Measurements from ENCODE around the gene PRICKLE4.
A peak's percentile ranks its signal among the peaks of the same experiment; 100 is the strongest.

Gene PRICKLE4, protein sequence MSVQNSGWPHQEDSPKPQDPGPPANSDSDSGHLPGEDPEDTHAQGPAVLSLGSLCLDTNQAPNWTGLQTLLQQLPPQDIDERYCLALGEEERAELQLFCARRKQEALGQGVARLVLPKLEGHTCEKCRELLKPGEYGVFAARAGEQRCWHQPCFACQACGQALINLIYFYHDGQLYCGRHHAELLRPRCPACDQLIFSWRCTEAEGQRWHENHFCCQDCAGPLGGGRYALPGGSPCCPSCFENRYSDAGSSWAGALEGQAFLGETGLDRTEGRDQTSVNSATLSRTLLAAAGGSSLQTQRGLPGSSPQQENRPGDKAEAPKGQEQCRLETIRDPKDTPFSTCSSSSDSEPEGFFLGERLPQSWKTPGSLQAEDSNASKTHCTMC

DNA sequence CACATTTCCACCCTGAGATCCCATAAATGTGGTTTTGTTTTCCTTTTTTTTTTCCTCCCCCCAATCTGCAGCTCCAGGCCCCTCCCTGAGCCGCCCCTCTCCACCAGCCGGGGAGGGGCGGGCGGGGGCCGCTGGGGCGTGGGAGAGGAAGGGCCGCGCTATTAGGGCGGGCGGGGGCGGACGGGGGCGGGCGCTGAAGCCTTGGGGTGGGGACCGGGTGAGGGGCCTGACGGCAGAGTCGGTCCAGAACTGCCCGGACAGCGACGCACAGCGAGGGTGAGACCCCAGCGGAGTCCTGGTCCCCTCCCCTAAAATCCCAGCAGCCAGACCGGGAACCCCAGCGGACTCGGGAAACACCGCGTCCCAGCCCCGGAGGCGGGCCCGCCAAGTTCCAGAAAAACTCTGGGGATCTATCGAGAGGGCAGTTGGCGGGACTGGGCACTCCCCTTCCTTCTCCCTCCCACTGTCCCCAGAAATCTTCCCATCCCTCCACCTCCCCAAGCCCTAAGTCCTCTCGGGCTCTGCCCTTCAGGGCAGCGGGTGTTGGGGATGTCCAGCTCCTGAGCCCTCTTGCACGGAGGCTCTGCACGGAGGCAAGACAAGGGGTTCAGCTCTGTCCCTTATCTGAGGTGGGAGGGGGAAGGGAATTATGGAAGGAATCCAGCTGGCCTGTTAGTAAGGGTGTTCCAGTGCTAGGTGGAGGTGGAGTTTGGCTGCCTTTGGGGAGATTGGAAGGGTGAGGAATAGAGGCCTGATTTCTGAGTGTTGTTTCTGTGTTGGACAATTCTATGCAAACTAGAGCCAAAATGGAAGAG is at the start of gene PRICKLE4:
PRICKLE4 (plus strand) TSS at position 232 of the 815 bp plus-strand sequence. CDS start 2,692 bp downstream, outside the sequence.
- DNase-seq: no peak

GRCh38 chr6:41731561-41732086 is 49.0 kb upstream of the PRICKLE4 start:
- DNase-seq: no peak

DNA sequence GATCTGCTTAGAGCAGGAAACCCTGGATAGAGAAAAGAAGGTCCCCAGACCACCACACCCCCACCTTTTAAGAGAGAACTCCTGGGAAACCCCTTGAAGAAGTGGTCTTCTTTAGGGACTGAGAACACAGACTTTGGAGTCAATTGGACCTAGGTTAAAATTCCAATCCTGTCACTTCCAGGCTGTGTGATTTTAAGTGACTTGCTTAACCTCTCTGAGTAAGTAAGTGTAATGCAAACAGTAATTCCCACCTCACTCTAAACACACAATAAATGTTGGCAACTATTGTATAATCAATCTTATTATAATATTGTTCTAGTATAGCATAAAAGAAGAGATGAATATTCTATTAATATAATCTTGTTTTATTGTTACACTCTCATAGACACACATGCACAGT is 48.4 kb upstream of the PRICKLE4 start:
- no peak for DNase-seq

- no peak for DNase-seq
These were observed 47.8 kb upstream of the PRICKLE4 start for GRCh38 chr6:41732591-41733359.

- DNase-seq: no peak
These were observed 47.2 kb upstream of the PRICKLE4 start for GRCh38 chr6:41733360-41733706.

GRCh38 chr6:41733707-41734665 is 46.6 kb upstream of the PRICKLE4 start:
- peak; percentile 46 for DNase-seq

DNA sequence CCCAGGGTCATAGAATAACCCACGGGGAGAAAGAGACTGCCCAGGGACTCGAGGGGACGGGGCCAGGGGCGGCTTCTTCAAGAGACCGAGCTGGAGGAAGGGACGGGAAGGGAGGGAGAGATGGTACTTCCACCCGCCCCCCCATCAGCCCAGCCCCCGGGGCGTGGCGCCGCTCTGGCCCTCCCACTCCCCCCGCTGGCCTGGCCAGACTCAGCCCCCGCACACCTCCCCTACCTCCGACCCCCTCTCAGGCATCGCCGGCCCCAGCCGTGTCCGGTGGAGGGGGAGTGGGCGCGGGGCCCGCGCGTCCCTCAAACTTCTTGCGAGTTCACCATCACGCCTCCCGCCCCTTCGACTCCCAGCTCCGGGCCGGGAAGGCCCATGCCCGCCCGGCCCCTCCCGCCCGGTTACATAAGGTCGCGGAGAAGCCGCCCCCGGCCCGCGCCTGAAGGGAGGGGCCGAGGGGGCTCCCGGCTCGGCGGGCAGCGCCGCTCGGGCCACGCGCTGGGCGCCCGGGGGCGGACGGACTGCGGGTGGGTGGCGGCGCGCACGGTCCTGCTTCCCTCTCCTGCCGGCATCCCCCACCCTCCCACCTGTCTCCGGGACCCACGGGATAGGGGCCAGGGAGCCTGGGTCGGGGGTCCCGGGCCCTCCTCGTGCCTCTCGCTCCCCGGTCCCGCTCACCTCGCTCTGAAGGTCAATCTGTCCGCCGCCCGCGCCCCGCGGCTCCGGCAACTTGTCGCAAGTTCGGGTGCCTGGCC is 45.7 kb upstream of the PRICKLE4 start:
- peak; percentile 12 for DNase-seq

DNA sequence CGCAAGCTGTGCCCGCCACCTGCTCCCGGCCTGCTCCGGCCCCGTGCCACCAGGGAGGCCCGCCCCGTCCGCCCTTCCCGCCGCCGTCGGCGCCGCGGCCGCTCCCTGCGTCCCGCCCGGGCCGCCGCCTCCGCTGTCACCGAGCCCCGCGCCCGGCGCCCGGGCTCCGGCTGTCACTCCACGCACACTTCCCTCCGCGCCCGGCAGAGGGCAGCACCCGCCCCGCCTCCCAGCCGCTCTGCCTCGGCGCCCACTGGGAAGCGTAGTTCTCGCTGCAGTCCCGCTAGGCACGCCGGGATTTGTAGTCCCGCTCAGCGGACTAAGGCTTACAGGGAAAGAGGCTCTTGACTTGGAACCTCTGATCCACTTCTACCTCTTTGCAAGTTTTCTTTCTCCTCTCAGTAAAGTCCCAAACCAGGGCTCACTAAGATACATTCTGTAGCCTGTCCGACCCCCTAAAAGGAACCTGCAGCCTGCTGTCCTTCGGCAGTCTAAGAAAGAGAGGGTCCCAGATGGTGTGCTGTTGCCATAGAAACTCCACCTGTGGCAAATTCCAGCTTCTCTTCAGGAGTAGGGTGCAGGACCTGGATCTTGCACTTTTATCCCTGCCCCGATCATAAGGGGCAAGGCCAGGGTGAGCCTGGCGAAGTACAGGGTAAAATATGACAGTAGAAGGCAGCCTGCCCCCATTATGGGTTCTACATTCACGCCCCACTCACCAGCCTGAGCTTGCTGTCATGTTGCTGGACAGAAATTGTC is 45.0 kb upstream of the PRICKLE4 start, which contains the start of gene TFEB:
TFEB (minus strand) TSS at position 182 of the 759 bp plus-strand sequence. CDS start 44,395 bp downstream, outside the sequence.
- DNase-seq: peak; percentile 67

DNA sequence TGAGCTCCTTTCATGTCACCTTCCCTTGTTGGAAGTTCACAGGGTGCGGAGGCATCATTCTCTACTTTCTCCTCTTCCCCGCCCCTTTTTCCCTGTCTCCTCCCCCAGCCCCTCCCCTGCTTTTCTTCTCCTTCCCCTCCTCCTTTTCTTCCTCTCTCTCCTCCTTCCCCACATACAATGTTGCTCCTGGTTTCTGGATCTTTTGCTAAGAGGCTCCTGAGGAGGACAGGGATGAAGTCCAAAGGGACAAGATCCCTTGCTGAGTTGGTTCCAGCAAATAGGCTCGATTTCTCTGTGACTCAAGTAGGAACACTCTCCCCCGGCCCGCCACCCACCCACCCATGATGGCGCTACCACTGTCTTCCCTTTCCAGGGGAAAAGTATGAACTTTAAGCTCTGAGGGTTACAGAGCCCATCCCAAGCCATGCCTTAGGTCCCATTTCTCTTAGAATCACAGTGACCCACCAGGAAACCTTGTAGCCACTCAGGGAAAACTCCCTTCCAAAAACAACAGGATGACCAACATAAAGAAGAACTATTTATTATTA is 44.3 kb upstream of the PRICKLE4 start:
- no peak for DNase-seq

DNA sequence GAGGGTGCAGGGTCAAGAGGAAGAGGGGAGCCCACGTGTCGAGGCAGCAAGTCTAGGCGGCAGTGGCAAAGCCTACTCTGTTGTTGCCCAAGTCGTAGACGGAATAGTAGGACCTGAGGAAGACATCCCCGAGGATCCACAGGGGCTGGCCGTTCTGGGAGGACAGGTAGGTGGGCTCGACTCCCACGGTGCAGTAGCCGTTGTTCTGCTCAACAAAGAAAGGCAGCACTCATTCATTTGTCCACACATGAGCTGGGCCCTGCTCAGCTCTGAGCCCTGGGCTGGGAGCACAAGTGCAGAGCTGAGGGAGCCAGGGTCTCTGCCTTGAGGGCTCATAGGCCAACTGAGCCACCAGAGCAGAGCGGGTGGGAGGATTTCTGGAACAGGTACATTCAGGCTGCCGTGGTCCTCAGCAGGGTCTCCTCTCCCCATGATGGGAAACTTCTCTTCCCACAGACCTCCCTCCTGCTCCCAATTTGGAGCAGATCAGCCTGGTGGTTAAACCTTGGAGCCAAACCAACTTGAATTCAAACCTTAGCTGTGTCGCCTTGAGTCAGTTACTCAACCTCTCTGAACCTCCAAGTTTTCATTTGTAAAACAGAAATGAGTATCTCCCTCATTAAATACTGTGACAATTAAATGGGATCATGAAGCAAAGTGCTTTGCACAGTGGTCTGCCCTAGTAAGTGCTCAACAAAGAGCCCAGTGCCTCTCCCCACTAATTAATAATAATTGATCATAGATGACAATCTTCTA is 43.6 kb upstream of the PRICKLE4 start:
- DNase-seq: no peak

- no peak for DNase-seq
These were observed 42.9 kb upstream of the PRICKLE4 start for GRCh38 chr6:41737591-41738130.

- DNase-seq: no peak
These were observed 41.5 kb upstream of the PRICKLE4 start for GRCh38 chr6:41739041-41739440.

DNA sequence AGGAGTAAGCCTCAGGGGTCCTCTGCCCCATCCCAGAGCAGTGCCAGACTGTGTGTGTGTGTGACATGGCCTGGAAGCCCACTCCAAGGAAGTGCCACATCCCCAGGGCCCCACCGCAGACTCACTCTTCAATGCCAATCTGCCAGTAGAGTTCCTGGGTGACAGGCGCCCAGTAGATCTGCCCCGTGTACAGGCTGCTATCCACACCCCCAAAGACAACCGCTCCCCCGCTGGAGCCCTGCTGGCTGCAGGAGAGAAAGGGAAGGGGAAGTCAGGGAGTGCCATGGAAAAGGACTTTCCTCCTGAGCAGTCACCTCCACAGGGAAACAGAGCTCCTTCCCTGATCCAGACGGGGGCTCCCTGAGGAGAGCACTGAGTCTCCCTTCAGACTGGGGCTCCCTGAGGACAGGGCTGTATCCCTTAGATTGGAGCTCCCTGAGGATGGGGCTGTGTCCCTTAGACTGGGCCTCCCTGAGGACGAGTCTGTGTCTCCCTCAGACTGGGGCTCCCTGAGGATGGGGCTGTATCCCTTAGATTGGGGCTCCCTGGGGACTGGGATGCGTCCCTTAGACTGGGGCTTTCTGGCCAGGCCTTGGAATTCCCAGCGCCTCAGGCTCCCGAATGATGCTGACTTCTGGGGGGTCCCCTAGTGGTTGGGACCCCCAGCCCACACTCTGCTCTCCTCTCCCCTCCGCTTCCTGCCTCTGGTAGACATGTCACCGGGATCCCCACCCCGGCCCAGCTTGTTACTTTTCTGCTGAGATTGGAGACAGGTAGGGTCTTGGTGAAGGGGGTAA is 40.0 kb upstream of the PRICKLE4 start:
- no peak for DNase-seq

- no peak for DNase-seq
These were observed 38.7 kb upstream of the PRICKLE4 start for GRCh38 chr6:41741625-41742490.

- DNase-seq: no peak
These were observed 37.0 kb upstream of the PRICKLE4 start for GRCh38 chr6:41743406-41744235.

- no peak for DNase-seq
These were observed 36.3 kb upstream of the PRICKLE4 start for GRCh38 chr6:41744236-41744787.
